Natural killer cell treated with Interleukin-12 subunit alpha and Interleukin-12 subunit beta and Interleukin-15 and Interleukin-18, amount 100 ng/mL, for 72 hours (primary cell): ENCODE results near the gene DBF4. TPM values are rescaled to one million over a fixed set of nuclear protein-coding genes. Genes with fewer than 3 reads are reported as not detected.
"Not testable (repeated sequence)": the region's sequence is repeated elsewhere in the genome, so short reads cannot be mapped to it uniquely, and the experiment has no call there.

Experiments used
- ATAC-seq, 2 donors: fragments of 150-1000 bp; cut with Tn5 transposase in 1 of 2; sonication (Bioruptor Pico), chemical (Tn5 transposase) in 1 of 2; 2 replicates each; pipeline ENCODE4 v1.10.0; 2021
- DNase-seq: peaks from one replicate; pipeline ENCODE4 v3.0.0; 2022; ENCODE audit warnings: low spot score
- H3K27ac Mint-ChIP-seq, 2 donors: 1 replicate in 1 of 2; 2 replicates in 1 of 2; pipeline ENCODE4 v1.8.0; 2022; ENCODE audit warnings: mixed read lengths in 2 of 2, mild to moderate bottlenecking in 1 of 2, moderate library complexity in 1 of 2
- H3K27me3 Mint-ChIP-seq, 2 donors: 1 replicate in 1 of 2; 2 replicates in 1 of 2; pipeline ENCODE4 v1.8.0; 2022; ENCODE audit warnings: mixed read lengths in 2 of 2
- H3K36me3 Mint-ChIP-seq: one replicate; pipeline ENCODE4 v1.8.0; 2022; ENCODE audit warnings: mixed read lengths
- H3K4me1 Mint-ChIP-seq, 2 donors: 1 replicate in 1 of 2; 2 replicates in 1 of 2; pipeline ENCODE4 v1.8.0; 2022; ENCODE audit warnings: low read depth in 2 of 2, mixed read lengths in 2 of 2, mild to moderate bottlenecking in 1 of 2
- H3K4me3 Mint-ChIP-seq: one replicate; pipeline ENCODE4 v1.8.0; 2022; ENCODE audit warnings: mixed read lengths
- H3K9me3 Mint-ChIP-seq: 2 replicates; pipeline ENCODE4 v1.8.0; 2022; ENCODE audit warnings: mixed read lengths
- total RNA-seq, 2 donors: library from RNA; stranded (reverse); gene quantifications; one replicate each; pipeline ENCODE4 v1.2.3, GENCODE V29; 2022

Gene DBF4
- total RNA-seq, 2 donors from 2014 or later = 40.6 to 64.2 TPM

DNA sequence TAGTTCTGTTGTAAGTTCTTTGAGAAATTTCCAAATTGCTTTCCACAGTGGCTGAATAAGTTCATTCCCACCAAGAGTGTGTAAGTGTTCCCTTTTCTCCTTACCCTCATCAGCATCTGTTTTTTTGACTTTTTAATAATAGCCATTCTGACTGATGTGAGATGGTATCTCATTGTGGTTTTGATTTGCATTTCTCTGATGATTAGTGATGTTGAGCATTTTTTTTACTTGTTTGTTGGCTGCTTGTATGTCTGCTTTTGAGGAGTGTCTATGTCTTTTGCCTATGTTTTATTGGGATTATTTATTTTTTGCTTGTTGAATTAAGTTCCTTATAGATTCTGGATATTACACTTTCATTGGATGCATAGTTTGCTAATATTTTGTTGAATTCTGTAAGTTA is 69.6 kb downstream of the DBF4 start:
- H3K4me3 Mint-ChIP-seq, H3K4me1 Mint-ChIP-seq, H3K36me3 Mint-ChIP-seq, H3K27ac Mint-ChIP-seq, H3K9me3 Mint-ChIP-seq, DNase-seq, H3K27me3 Mint-ChIP-seq, ATAC-seq: not testable (repeated sequence)

DNA sequence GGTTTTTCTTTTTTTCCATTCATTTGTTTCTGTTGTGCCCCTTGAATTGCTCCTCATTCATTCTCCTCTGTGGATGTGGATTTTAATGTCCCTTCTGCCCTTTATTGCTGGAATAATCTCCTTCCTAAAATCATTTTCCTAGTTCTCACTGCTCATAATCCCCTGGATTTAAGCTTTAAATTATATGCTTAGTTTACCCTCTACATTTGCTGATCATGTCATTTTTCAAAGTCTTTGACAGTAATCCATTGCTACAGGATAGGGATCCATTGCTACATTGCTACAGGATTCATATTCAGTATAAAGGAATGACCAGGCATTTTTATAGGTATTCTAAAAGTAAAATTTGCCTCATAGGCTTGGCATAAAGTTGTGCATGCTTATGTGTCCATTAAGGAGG is 72.1 kb downstream of the DBF4 start:
- no peak overlapping the region for H3K4me3 Mint-ChIP-seq
- DNase-seq = no peak
- no peaks in the 10 kb centered on the region for H3K4me1 Mint-ChIP-seq
- H3K27me3 Mint-ChIP-seq = peaks cover 0 to 2% of the 10 kb centered on the region in 2 donors
- no peak for ATAC-seq
- no peak overlapping the region for H3K27ac Mint-ChIP-seq
- H3K36me3 Mint-ChIP-seq = no peaks in the 10 kb centered on the region
- H3K9me3 Mint-ChIP-seq = no peaks in the 10 kb centered on the region

Other genes starting within 250 kb of the DBF4 start
- gene RUNDC3B, start 248.1 kb upstream of the DBF4 start, total RNA-seq = 1 to 10 TPM in 1 of 2 donors, under 1 TPM in 1; 0.84 to 1.5 TPM
- 10 to 100 TPM; 27.7 to 37.8 TPM for gene SLC25A40, start 133 bp upstream of the DBF4 start, total RNA-seq
- 1 to 10 TPM in 1 of 2 donors, under 1 TPM in 1; 0.29 to 1.9 TPM for gene ADAM22, start 57.8 kb downstream of the DBF4 start, total RNA-seq